Activated CD8-positive, alpha-beta T cell treated with anti-CD3 and anti-CD28 coated beads, Interleukin-2, amount 10 ng/mL, durations not matched to agents 7 days and 5 days (primary cell): ENCODE measurements around the gene PSPC1. TPM values are rescaled to one million over a fixed set of nuclear protein-coding genes. Genes with fewer than 3 reads are reported as not detected.
"Not testable (repeated sequence)": the region's sequence is repeated elsewhere in the genome, so short reads cannot be mapped to it uniquely, and the experiment has no call there.

Experiments
- ATAC-seq: fragments of 150-1000 bp; cut with Tn5 transposase; one replicate; pipeline ENCODE4 v1.10.0; 2021; ENCODE audit warnings: moderate library complexity
- CTCF ChIA-PET: fragments of 350-600 bp; sonication (Branson Sonifier 250); formaldehyde crosslinking; loops from one replicate; lab custom pipeline; 2021; ENCODE audit warnings: antibody characterized with exemption; lab: Charles Lee
- POLR2A ChIA-PET: fragments of 350-600 bp; sonication (Branson Sonifier 250); formaldehyde crosslinking; loops from one replicate; lab custom pipeline; 2021; ENCODE audit warnings: antibody characterized with exemption; lab: Charles Lee
- DNase-seq: peaks from one replicate; pipeline ENCODE4 v3.0.0-alpha.2; 2020
- H3K27ac Mint-ChIP-seq: one replicate; pipeline ENCODE4 v1.8.0; 2021; ENCODE audit warnings: mild to moderate bottlenecking, mixed read lengths
- H3K27me3 Mint-ChIP-seq: one replicate; pipeline ENCODE4 v1.8.0; 2021; ENCODE audit warnings: low read depth, mixed read lengths
- H3K36me3 Mint-ChIP-seq: one replicate; pipeline ENCODE4 v1.8.0; 2021; ENCODE audit warnings: low read depth, mixed read lengths
- H3K4me1 Mint-ChIP-seq: one replicate; pipeline ENCODE4 v1.8.0; 2021; ENCODE audit warnings: low read depth, mixed read lengths
- H3K4me3 Mint-ChIP-seq: one replicate; pipeline ENCODE4 v1.8.0; 2021; ENCODE audit warnings: mild to moderate bottlenecking, mixed read lengths
- H3K9me3 Mint-ChIP-seq: one replicate; pipeline ENCODE4 v1.8.0; 2022; ENCODE audit warnings: mixed read lengths; ENCODE audit not compliant: insufficient read depth
- total RNA-seq, 2 experiments: library from RNA; stranded (reverse); gene quantifications; one replicate each; pipeline ENCODE4 v1.2.3, GENCODE V29; 2021

The PSPC1 gene
- total RNA-seq, 2 experiments from 2014 or later, result 70.9 to 72.2 TPM

DNA sequence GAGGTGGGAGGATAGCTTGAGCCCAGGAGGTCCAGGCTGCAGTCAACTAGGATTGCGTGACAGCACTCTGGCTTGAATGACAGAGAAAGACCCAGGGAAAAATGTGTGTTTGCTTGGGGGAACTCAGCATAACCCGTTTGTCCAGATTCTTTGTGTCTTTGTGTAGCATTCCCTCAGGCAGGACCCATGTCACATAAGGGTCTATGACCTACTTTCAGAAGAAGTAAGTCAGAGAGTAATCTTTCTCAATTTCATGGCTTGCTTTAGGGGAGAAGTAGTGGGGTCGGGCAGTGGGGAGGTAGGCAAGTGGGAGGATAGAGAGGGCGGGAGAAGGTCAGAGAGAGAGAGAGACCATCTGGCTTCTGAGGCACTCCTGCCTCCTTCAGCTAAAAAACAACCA, 11.9 kb upstream of the PSPC1 start:
- POLR2A ChIA-PET, result no interaction called here
- Mint-ChIP-seq H3K27me3 (no peaks in the 10 kb centered on the region), H3K4me1 (peaks cover 2% of the 10 kb centered on the region), H3K4me3 (no peak overlapping the region), H3K9me3 (no peaks in the 10 kb centered on the region), H3K27ac (no peak overlapping the region), H3K36me3 (no peaks in the 10 kb centered on the region)
- DNase-seq (no peak), ATAC-seq (no peak)
- CTCF ChIA-PET, result no interaction called here

- H3K36me3 Mint-ChIP-seq, result no peaks in the 10 kb centered on the region
- H3K9me3 Mint-ChIP-seq, result no peaks in the 10 kb centered on the region
- DNase-seq (no peak), ATAC-seq (no peak)
- H3K4me3 Mint-ChIP-seq, result no peak overlapping the region
- ChIA-PET CTCF (no interaction called here), POLR2A (no interaction called here)
- no peaks in the 10 kb centered on the region for H3K27me3 Mint-ChIP-seq
- no peak overlapping the region for H3K27ac Mint-ChIP-seq
- H3K4me1 Mint-ChIP-seq, result peaks cover 2% of the 10 kb centered on the region
Measured at GRCh38 chr13:19791953-19792537, 9.3 kb upstream of the PSPC1 start.

GRCh38 chr13:19782049-19782726, 557 bp downstream of the PSPC1 start:
- peaks cover 19% of the 10 kb centered on the region for H3K36me3 Mint-ChIP-seq
- H3K27ac Mint-ChIP-seq, result peak overlapping the region; percentile 99
- H3K9me3 Mint-ChIP-seq, result no peaks in the 10 kb centered on the region
- H3K4me1 Mint-ChIP-seq, result peaks cover 11% of the 10 kb centered on the region
- H3K4me3 Mint-ChIP-seq, result peak overlapping the region; percentile 96
- H3K27me3 Mint-ChIP-seq, result peaks cover 2% of the 10 kb centered on the region
- DNase-seq (peak; percentile 65), ATAC-seq (peak; percentile 63)
- POLR2A ChIA-PET, result interaction anchor here (0.6 to 2.5 kb wide), 3 partner anchors 80 to 1398 kb away, joined by 3 to 26 read pairs (median 4); partner anchors contain the start of gene ZMYM5
- CTCF ChIA-PET, result interaction anchor here (0.9 to 1.0 kb wide), 3 partner anchors 15 to 108 kb away, joined by 3 to 4 read pairs (median 3); no protein-coding TSS in a partner anchor

- Mint-ChIP-seq H3K4me3 (peak overlapping the region; percentile 96), H3K4me1 (peaks cover 11% of the 10 kb centered on the region), H3K27me3 (peaks cover 2% of the 10 kb centered on the region), H3K27ac (peak overlapping the region; percentile 99), H3K9me3 (no peaks in the 10 kb centered on the region), H3K36me3 (peaks cover 19% of the 10 kb centered on the region)
- DNase-seq (peak; percentile 25), ATAC-seq (no peak)
- CTCF ChIA-PET, result interaction anchor here (1.0 kb wide), 1 partner anchor 14 kb away, joined by 4 read pairs; no protein-coding TSS in a partner anchor
- POLR2A ChIA-PET, result interaction anchor here (2.5 kb wide), 1 partner anchor 83 kb away, joined by 26 read pairs; the partner anchor contains the start of gene ZMYM5
Measured at GRCh38 chr13:19781526-19781925, 1.2 kb downstream of the PSPC1 start.

GRCh38 chr13:19780753-19781418, 1.9 kb downstream of the PSPC1 start:
- H3K27ac Mint-ChIP-seq, result peak overlapping the region; percentile 60
- H3K27me3 Mint-ChIP-seq, H3K9me3 Mint-ChIP-seq, ATAC-seq: not testable (repeated sequence)
- H3K36me3 Mint-ChIP-seq, result peaks cover 23% of the 10 kb centered on the region
- ChIA-PET POLR2A (interaction anchor here (2.5 kb wide), 1 partner anchor 83 kb away, joined by 26 read pairs; the partner anchor contains the start of gene ZMYM5), CTCF (interaction anchor here (0.7 to 1.0 kb wide), 2 partner anchors 13 to 176 kb away, joined by 3 to 4 read pairs; no protein-coding TSS in a partner anchor)
- DNase-seq, result peak; percentile 26
- peak overlapping the region; percentile 96 for H3K4me3 Mint-ChIP-seq
- H3K4me1 Mint-ChIP-seq, result peaks cover 16% of the 10 kb centered on the region

DNA sequence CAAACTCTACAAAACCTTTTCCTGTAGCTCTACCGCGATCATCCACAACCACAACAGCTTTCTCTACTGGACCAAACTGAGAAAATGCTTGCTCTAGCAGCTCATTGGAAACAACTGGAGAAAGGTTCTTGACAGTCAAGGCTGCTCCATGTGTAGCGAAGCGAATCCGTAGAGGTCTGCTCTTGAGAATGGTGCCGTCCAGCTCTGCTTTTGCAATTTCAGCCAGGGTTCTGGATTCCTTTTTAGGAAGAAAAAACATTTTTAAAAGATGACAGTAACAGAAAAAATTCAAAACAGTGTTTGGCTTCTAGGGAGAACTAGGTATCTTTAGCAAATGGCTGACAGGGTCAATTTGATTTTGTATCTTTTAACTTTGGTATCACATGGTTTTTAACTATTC, 10.4 kb downstream of the PSPC1 start:
- DNase-seq (no peak), ATAC-seq (no peak)
- Mint-ChIP-seq H3K9me3 (no peaks in the 10 kb centered on the region), H3K36me3 (peaks cover 48% of the 10 kb centered on the region), H3K4me1 (peaks cover 33% of the 10 kb centered on the region), H3K4me3 (no peak overlapping the region), H3K27me3 (no peaks in the 10 kb centered on the region), H3K27ac (no peak overlapping the region)
- ChIA-PET CTCF (no interaction called here), POLR2A (no interaction called here)

GRCh38 chr13:19769854-19770253, 12.9 kb downstream of the PSPC1 start:
- ATAC-seq (no peak), DNase-seq (no peak)
- Mint-ChIP-seq H3K27ac (no peak overlapping the region), H3K36me3 (peaks cover 51% of the 10 kb centered on the region), H3K4me1 (peaks cover 29% of the 10 kb centered on the region), H3K4me3 (no peak overlapping the region), H3K9me3 (no peaks in the 10 kb centered on the region), H3K27me3 (no peaks in the 10 kb centered on the region)
- ChIA-PET CTCF (no interaction called here), POLR2A (no interaction called here)

DNA sequence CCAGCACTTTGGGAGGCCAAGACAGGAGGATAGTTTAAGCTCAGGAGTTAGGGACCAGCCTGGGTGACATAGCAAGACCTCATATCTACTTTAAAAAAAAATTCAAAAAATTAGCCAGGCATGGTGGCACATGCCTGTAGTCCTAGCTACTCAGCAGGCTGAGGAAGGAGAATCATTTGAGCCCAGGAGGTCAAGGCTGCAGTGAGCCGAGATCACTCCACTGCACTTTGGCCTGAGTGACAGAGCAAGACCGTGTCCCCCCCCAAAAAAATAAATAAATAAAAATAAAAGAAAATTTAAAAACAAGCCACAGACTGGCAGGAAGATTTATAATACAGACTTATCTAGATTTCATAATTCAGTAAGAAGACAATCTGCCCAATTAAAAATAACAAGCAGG, 14.8 kb downstream of the PSPC1 start:
- H3K27ac Mint-ChIP-seq, result no peak overlapping the region
- H3K9me3 Mint-ChIP-seq, result no peaks in the 10 kb centered on the region
- POLR2A ChIA-PET, result no interaction called here
- CTCF ChIA-PET, result interaction anchor here (0.6 to 1.2 kb wide), 3 partner anchors 14 to 1013 kb away, joined by 3 to 4 read pairs (median 3); no protein-coding TSS in a partner anchor
- H3K27me3 Mint-ChIP-seq, result no peaks in the 10 kb centered on the region
- no peak for DNase-seq
- ATAC-seq, result no peak
- peaks cover 34% of the 10 kb centered on the region for H3K4me1 Mint-ChIP-seq
- H3K4me3 Mint-ChIP-seq, result no peak overlapping the region
- H3K36me3 Mint-ChIP-seq, result peaks cover 53% of the 10 kb centered on the region

- H3K27me3 Mint-ChIP-seq, result no peaks in the 10 kb centered on the region
- H3K4me1 Mint-ChIP-seq, result peaks cover 33% of the 10 kb centered on the region
- ChIA-PET POLR2A (no interaction called here), CTCF (no interaction called here)
- ATAC-seq (no peak), DNase-seq (no peak)
- peaks cover 53% of the 10 kb centered on the region for H3K36me3 Mint-ChIP-seq
- H3K4me3 Mint-ChIP-seq, result no peak overlapping the region
- no peaks in the 10 kb centered on the region for H3K9me3 Mint-ChIP-seq
- H3K27ac Mint-ChIP-seq, result no peak overlapping the region
Measured at GRCh38 chr13:19766591-19766990, 16.2 kb downstream of the PSPC1 start.

- Mint-ChIP-seq H3K36me3 (peaks cover 62% of the 10 kb centered on the region), H3K9me3 (no peaks in the 10 kb centered on the region), H3K4me1 (peaks cover 40% of the 10 kb centered on the region), H3K27me3 (no peaks in the 10 kb centered on the region), H3K4me3 (no peak overlapping the region), H3K27ac (peak overlapping the region; percentile 55)
- ATAC-seq (peak; percentile 30), DNase-seq (peak; percentile 2)
- ChIA-PET CTCF (interaction anchor here (0.6 kb wide), 1 partner anchor 88 kb away, joined by 3 read pairs; no protein-coding TSS in a partner anchor), POLR2A (no interaction called here)
Measured at GRCh38 chr13:19764237-19764636, 18.5 kb downstream of the PSPC1 start.

DNA sequence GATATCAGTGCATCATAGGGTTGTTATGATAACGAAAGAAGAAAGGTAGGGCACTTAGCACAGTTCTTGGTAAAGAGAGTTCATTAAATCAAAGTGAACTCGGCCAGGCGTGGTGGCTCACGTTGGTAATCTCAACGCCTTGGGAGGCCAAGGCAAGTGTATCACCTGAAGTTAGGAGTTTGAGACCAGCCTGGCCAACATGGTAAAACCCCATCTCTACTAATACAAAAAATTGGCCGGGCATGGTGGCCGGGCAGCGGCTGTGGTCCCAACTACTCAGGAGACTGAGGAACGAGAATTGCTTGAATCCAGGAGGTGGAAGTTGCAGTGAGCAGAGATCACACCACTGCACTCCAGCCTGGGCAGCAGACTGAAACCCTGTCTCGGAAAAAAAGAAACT, 19.1 kb downstream of the PSPC1 start:
- no peaks in the 10 kb centered on the region for H3K27me3 Mint-ChIP-seq
- peaks cover 40% of the 10 kb centered on the region for H3K4me1 Mint-ChIP-seq
- CTCF ChIA-PET, result interaction anchor here (0.6 kb wide), 1 partner anchor 87 kb away, joined by 3 read pairs; no protein-coding TSS in a partner anchor
- ATAC-seq (no peak), DNase-seq (no peak)
- POLR2A ChIA-PET, result interaction anchor here (0.8 kb wide), 1 partner anchor 40 kb away, joined by 3 read pairs; no protein-coding TSS in a partner anchor
- no peak overlapping the region for H3K4me3 Mint-ChIP-seq
- no peak overlapping the region for H3K27ac Mint-ChIP-seq
- H3K9me3 Mint-ChIP-seq, result no peaks in the 10 kb centered on the region
- peaks cover 67% of the 10 kb centered on the region for H3K36me3 Mint-ChIP-seq
